Measurements from ENCODE around the gene RNF128. TPM values are rescaled to one million over a fixed set of nuclear protein-coding genes. Genes with fewer than 3 reads are reported as not detected.

RNF128 gene
- total RNA-seq: 10 to 100 TPM; 47.4 to 60.4 TPM
- polyA plus RNA-seq: 10 to 100 TPM; 23.1 to 39.5 TPM

GRCh38 chrX:106726485-106727437 is at the start of gene RNF128:
Gene RNF128 (plus strand): TSS chrX:106726701. CDS start chrX:106726914, 213 bp downstream.
- H3K4me1 ChIP-seq (ENCODE audit: control insufficient read depth in 4 of 4, insufficient read depth in 4 of 4, low read length in 3 of 4): peaks cover 0 to 12% (median 4%) of the 10 kb centered on the region in 4 donors
- DNase-seq (ENCODE audit: low spot score): peak; percentile 59

GRCh38 chrX:106680716-106681115 is 45.8 kb upstream of the RNF128 start:
- 80% methylated on average over 2 of the region's 2 CpGs for WGBS
- H3K9ac ChIP-seq (ENCODE audit: low read depth in 1 of 2, low read length in 2 of 2): no peak overlapping the region
- no peak overlapping the region for H3K27ac ChIP-seq (ENCODE audit: low read depth in 1 of 2, low read length in 2 of 2)
- no peaks in the 10 kb centered on the region for H3K27me3 ChIP-seq (ENCODE audit: control insufficient read depth in 4 of 4, insufficient read depth in 4 of 4, low read length in 3 of 4)
- peaks cover 0 to 8% (median 4%) of the 10 kb centered on the region in 4 donors for H3K9me3 ChIP-seq (ENCODE audit: control insufficient read depth in 4 of 4, low read length in 3 of 4)
- H3K36me3 ChIP-seq (ENCODE audit: control insufficient read depth in 4 of 4, insufficient read depth in 3 of 4, low read depth in 1 of 4, low read length in 3 of 4): no peaks in the 10 kb centered on the region
- TF ChIP-seq EGR1 (IDR thresholded peaks at IDR 0.05; ENCODE audit: low read depth in 2 of 2): no peak
- TF ChIP-seq REST (IDR thresholded peaks at IDR 0.05): no peak
- TF ChIP-seq FOXA2 (IDR thresholded peaks at IDR 0.05): no peak
- TF ChIP-seq NR2F2 (IDR thresholded peaks at IDR 0.05): no peak
- TF ChIP-seq ATF3 (IDR thresholded peaks at IDR 0.05): no peak
- TF ChIP-seq TAF1 (conservative IDR thresholded peaks at IDR 0.05): no peak
- TF ChIP-seq GABPA (IDR thresholded peaks at IDR 0.05 in 1 of 2, conservative IDR thresholded peaks at IDR 0.05 in 1 of 2): no peak
- no peak overlapping the region for H3K4me3 ChIP-seq (ENCODE audit: low read depth in 1 of 3, low read length in 3 of 3)
- no peaks in the 10 kb centered on the region for H3K4me1 ChIP-seq (ENCODE audit: control insufficient read depth in 4 of 4, insufficient read depth in 4 of 4, low read length in 3 of 4)
- DNase-seq (ENCODE audit: low spot score): no peak

More at GRCh38 chrX:106726485-106727437, at the start of gene RNF128:
- peak within 1 kb of the TSS; percentile 80 to 86 for H3K27ac ChIP-seq (ENCODE audit: low read depth in 1 of 2, low read length in 2 of 2)
- TF ChIP-seq TAF1 (conservative IDR thresholded peaks at IDR 0.05) (peak; percentile 69), YY1 (IDR thresholded peaks at IDR 0.05) (peak; percentile 62), HNF4A (conservative IDR thresholded peaks at IDR 0.05) (peak in 1 of 2 donors; percentile 45), RAD21 (IDR thresholded peaks at IDR 0.05) (peak; percentile 7 to 49), FOXA1 (IDR thresholded peaks at IDR 0.05) (no peak), REST (IDR thresholded peaks at IDR 0.05) (peak; percentile 62), RXRA (IDR thresholded peaks at IDR 0.05) (peak in 1 of 2 donors; percentile 26), ATF3 (IDR thresholded peaks at IDR 0.05) (no peak), GABPA (IDR thresholded peaks at IDR 0.05 in 1 of 2, conservative IDR thresholded peaks at IDR 0.05 in 1 of 2) (no peak), SP1 (IDR thresholded peaks at IDR 0.05) (peak; percentile 34)
- H3K27me3 ChIP-seq (ENCODE audit: control insufficient read depth in 4 of 4, insufficient read depth in 4 of 4, low read length in 3 of 4): peaks cover 0 to 11% (median 0%) of the 10 kb centered on the region in 4 donors
- WGBS: 1% methylated on average over 79 of the region's 79 CpGs
- no peaks in the 10 kb centered on the region for H3K36me3 ChIP-seq (ENCODE audit: control insufficient read depth in 4 of 4, insufficient read depth in 3 of 4, low read depth in 1 of 4, low read length in 3 of 4)
- H3K9me3 ChIP-seq (ENCODE audit: control insufficient read depth in 4 of 4, low read length in 3 of 4): no peaks in the 10 kb centered on the region
- peak within 1 kb of the TSS; percentile 73 to 76 for H3K9ac ChIP-seq (ENCODE audit: low read depth in 1 of 2, low read length in 2 of 2)
- H3K4me3 ChIP-seq (ENCODE audit: low read depth in 1 of 3, low read length in 3 of 3): peak within 1 kb of the TSS; percentile 44 to 84 (median 84)

Measured in liver (tissue), 9 donors.